HG03442 (cell line): ENCODE data around the gene PSKH1.
"Not testable (repeated sequence)": the region's sequence is repeated elsewhere in the genome, so short reads cannot be mapped to it uniquely, and the experiment has no call there.

Source experiments
- ATAC-seq: cut with Tn5 transposase; IDR thresholded peaks from one replicate; pipeline ENCODE4 v1.9.1; 2021; ENCODE audit warnings: mild to moderate bottlenecking, moderate library complexity; ENCODE audit not compliant: unreplicated experiment

Gene PSKH1

DNA sequence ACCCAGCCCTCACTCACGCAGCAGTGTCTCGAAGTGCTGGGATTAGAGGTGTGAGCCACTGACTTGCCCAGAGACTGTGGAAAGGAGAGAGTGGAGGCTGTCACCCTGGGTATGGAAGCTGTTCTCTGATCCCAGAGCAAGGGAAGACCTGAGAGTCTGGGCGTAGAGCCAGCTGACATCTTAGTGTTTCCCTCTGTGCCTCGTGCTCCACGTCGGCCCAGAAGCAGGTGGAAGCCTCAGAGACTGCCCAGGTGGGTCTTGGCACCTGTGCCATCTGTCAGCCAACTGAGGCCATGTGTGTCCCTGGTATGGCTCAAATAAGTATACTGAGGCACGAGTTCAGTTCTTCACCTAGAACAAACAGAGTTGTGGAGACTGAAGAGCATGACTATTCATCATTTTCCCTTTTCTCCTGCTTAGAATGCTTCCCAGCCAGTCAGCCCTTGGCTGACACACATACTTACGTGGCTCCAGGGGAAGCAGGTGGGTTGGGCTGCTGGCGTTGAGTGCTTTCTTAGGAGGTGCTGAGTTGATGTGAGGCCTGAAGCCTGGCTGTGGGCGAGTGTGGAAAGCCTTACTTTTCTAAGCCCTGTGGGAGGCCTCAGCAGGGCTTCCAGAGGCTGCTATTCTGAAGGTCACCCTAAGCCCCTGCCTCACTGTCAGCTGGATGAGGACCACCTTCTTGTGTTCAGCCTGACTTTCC, 30.5 kb downstream of the PSKH1 start:
- ATAC-seq = no peak

DNA sequence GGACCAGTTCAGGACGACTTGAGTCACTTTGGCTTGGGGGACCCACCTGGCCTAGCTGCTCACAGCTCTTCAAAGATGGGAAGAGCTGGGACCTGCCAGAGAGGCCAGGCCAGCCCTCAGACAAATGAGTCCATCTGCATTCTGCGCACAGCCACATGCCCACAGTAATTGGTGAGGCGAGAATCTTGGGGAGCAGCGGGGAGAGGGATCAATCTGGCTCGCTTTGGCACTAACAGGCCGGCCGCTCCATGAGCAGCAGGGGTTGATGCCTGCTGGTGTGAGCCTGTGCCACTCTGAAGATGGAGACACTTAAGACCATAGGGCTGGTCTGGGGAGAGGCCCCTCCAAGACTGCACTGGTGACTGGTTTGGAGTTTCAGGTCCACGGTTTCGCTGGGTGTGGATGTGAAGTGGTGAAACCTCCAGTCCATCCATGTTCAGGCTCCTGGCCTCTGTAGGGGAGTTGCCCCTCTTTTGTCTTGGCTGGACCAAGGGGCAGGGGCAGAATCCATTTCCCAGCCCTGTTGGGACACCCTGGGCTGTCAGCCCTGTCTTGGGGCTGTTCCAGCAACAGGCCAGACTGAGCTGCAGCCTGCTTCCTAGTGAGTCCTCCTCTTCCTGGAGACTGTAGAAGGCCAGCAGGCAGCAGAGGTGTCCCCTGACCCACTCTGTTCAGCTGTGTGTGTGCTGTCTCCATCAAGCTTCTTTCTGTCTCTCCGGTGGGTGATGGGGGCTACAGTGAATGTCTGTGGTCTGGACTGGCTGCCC, 31.3 kb downstream of the PSKH1 start:
- no peak for ATAC-seq

- no peak for ATAC-seq
Observed at GRCh38 chr16:67926181-67926750, 33.2 kb downstream of the PSKH1 start.

GRCh38 chr16:67927131-67927941, 34.3 kb downstream of the PSKH1 start:
- ATAC-seq = no peak

- no peak for ATAC-seq
Observed at GRCh38 chr16:67928147-67928546, 35.1 kb downstream of the PSKH1 start.

DNA sequence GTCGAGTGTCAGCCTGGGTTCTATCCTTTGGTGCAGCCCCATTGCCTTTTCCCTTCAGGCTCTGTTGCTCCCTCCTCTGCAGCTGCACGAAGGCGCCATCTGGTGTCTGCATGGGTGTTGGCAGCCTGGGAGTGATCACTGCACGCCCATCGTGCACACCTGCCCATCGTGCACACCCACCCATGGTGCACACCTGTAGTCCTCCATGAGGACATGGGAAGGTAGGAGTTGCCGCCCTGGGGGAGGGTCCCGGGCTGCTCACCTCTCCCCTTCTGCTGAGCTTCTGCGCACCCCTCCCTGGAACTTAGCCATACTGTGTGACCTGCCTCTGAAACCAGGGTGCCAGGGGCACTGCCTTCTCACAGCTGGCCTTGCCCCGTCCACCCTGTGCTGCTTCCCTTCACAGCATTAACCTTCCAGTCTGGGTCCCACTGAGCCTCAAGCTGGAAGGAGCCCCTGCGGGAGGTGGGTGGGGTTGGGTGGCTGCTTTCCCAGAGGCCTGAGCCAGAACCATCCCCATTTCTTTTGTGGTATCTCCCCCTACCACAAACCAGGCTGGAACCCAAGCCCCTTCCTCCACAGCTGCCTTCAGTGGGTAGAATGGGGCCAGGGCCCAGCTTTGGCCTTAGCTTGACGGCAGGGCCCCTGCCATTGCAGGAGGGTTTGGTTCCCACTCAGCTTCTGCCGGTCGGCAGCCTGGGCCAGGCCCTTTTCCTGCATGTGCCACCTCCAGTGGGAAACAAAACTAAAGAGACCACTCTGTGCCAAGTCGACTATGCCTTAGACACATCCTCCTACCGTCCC, 35.7 kb downstream of the PSKH1 start:
- ATAC-seq = peak; percentile 49

GRCh38 chr16:67930191-67930590, 37.1 kb downstream of the PSKH1 start:
- ATAC-seq = no peak

- ATAC-seq = no peak
Observed at GRCh38 chr16:67930678-67931211, 37.7 kb downstream of the PSKH1 start.

DNA sequence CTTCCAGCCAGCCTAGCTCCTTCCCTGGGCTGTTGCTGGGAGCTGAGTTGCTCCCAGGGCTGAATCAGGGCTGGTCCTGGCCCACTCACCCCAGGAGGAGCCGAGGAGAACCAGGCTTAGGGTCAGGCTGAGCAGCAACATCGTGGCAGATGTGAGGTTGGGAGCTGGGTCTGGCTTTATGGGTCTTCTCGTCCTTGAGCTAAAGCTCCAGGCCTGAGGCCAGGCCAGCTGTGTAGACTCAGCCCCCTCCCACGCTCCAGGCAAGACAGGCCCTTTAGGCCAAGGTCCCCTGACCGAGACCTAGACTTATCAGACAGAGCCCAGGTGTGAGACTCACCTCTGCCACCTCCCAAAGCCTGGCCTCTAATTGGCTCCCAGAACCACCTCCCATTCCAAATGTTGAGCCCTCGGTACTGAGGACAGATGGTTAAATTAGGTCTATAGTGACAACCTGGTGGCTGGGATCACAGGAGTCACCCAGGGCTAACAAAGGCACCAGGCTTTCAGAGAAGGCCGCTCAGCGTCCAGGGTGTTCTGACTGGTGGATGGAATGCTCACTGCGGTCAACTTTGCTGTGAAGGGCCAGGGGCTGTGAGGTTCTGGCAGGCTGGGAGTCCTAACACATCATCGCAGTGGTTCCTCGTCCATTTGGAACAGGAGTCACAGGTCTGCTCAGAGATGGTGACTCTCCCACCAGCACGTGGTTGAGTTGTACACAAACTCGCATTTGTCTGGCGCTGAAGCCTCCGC, 38.8 kb downstream of the PSKH1 start, which contains the start of gene CTRL:
TSS of gene CTRL (minus strand) at position 151 of the 750 bp plus-strand sequence. CDS start at position 141, 10 bp downstream.
- ATAC-seq = no peak

DNA sequence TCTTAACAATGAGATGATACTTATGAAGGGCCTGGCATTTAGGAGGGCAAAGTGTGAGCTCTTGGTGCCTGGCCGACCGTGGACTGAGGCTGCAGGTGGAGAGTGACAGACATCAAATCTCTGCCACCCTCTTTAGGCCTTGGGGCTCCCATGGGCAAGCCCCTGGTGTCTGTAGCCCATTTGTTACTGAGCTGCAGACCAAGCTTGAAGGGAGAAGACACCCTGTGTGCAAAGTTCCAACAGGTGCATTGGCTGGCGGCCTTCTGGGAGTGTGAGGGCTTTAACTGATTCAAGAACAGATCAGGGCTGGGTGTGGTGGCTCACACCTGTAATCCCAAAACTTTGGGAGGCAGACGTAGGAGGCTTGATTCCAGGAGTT, 39.4 kb downstream of the PSKH1 start:
- no peak for ATAC-seq

DNA sequence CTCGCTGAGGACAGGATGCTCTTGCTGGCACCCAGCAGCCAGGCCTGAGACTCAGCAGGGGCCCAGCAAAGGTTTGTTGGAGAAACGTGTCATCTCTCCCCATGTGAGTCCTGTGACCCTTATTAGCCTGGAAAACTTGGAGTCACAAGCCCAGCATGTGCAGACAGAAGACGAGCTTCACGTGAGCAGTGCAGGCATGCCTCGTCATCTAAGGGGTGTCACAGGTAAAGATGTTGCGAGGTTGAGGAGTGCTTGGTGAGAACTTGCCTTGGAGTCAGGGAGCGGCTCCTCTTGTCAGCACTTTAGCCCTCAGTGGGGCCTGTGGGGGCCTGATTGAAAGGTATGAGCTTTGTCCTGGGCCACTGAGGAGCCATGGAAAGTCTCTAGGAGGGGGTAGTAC, 40.8 kb downstream of the PSKH1 start:
- no peak for ATAC-seq

DNA sequence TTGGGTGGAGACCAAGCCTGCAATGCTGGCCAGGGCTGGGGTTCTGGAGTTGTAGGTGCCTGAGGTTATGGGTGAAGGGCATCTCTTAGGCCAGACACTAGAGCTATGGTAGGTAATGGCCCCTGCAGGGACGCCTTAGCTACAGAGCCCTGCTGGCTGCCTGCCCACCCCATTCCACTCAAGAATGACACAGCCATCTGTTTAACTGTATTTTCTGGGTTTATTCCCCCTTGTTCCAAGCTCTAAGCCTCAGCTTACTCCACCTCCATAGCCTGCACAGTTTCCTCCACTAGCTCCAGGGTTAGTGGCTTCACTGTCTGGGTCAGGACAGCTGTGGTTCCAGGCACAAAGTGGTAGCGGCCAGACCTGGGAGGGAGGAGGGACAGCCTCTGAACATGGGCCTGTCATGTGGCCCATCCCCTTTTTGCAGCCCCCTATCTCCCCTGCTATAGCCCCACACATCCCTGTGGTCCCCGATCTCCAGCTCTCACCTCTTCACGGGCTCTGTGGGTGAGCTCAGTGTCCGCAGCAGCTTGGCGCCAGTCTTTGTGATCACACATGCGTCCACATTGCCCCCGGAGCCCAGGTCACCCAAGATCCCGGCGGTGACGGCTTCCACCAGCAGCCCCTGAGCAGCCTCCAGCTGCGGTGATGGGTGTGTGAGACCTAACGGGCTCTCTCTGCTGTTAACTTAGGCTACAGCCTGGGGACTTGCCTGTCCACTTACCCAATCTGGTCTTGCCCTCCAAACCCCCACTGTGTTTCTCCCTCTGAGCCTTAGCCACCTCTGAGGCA, 41.4 kb downstream of the PSKH1 start:
- no peak for ATAC-seq

DNA sequence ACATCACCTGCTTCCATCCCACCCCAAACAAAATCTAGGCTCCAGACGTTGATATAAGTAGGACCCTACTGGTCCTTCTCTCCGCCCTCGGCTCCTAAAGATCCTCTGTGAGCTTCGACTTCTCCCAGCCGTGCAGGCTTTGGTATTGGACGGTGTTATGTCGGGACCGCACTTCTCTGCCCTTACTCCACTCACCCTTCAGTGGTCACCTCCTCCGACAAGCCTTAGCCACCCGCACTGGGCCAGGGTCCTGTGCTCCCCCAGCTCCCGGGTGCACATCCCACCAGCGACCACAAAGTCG, 42.0 kb downstream of the PSKH1 start:
- no peak for ATAC-seq

- peak; percentile 89 for ATAC-seq
Observed at GRCh38 chr16:67935402-67936123, 42.5 kb downstream of the PSKH1 start.

GRCh38 chr16:67936124-67936879, 43.2 kb downstream of the PSKH1 start, which contains the start of gene PSMB10:
PSMB10 (minus strand) TSS chr16:67936850; CDS start chr16:67936749, 101 bp downstream.
- peak; percentile 6 for ATAC-seq

- ATAC-seq = peak; percentile 36
Observed at GRCh38 chr16:67936880-67937605, 44.0 kb downstream of the PSKH1 start.

DNA sequence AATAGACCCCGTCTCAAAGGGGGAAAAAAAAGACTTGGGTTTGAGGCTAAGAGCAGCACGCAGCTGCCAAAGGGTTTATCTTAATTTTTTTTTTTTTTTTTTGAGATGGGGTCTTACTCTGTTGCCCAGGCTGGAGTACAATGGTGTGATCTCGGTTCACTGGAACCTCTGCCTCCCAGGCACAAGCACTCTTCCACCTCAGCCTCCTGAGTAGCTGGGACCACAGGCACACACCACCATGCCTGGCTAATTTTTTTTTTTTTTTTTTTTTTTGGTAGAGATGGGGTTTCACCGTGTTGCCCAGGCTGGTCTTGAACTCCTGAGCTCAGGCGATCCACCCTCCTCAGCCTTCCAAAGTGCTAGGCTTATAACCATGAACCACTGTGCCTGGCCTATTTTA, 44.7 kb downstream of the PSKH1 start:
- ATAC-seq = not testable (repeated sequence)
